ENCODE data around the gene HEBP2.
A peak's percentile ranks its signal among the peaks of the same experiment; 100 is the strongest.
"Not testable (repeated sequence)": the region's sequence is repeated elsewhere in the genome, so short reads cannot be mapped to it uniquely, and the experiment has no call there.

The HEBP2 gene
- total RNA-seq, result 40.9 to 79.2 reads per million in 2 donors

GRCh38 chr6:138403801-138404665 lies at the start of gene HEBP2:
HEBP2 (plus strand) TSS chr6:138404223; CDS start chr6:138404496, 273 bp downstream.
- peak; percentile 91 for DNase-seq

GRCh38 chr6:138357928-138358327 lies 46.1 kb upstream of the HEBP2 start:
- DNase-seq, result no peak

- DNase-seq, result not testable (repeated sequence)
Observed at GRCh38 chr6:138368684-138369083, 35.3 kb upstream of the HEBP2 start.

DNA sequence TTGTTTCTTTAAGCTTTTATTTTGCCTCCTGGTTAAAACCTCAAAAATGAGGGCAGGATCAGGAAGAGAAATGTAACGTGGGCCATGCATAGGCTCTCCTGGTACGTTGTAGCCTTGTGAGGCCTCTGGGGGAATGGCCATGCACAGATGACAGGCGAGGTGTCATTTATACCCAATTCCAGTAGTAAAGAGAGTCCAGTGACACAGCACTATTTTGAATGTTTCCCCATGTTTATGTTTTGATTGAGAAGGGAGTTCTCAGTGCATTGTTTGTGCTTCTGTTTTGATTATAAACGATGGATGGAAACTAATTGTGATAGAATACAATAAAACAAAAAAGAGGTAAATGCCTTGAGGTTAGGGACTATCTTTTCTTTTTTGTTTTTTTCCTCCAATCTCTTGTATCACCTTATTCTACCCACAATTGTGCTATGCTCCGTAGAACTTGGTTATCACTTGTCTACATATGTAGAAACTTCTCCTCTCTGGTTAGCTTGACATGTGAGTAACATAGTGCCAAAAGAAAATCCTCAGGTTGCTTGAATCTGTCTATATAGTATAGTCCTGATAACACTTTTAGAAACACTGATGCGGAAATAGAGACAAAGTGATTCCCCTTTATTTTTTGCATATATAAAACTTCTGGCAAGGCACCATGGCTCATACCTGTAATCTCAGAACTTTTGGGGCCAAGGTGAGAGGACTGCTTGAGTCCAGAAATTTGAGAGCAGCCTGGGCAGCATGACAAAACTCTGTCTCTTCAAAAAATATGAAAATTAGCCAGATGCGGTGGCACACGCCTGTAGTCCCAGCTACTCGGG lies 33.2 kb upstream of the HEBP2 start:
- no peak for DNase-seq

DNA sequence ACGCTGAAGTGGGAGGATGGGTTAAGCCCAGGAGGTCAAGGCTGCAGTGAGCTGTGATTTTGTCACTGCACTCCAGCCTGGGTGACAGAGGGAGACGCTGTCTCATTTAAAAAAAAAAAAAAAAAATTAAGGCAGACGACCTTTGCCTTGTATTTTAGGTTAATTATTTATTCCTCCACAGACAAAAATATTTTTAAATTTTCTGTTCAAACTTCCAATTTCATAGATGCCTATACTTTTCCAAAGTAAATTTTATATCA lies 32.6 kb upstream of the HEBP2 start:
- no peak for DNase-seq

DNA sequence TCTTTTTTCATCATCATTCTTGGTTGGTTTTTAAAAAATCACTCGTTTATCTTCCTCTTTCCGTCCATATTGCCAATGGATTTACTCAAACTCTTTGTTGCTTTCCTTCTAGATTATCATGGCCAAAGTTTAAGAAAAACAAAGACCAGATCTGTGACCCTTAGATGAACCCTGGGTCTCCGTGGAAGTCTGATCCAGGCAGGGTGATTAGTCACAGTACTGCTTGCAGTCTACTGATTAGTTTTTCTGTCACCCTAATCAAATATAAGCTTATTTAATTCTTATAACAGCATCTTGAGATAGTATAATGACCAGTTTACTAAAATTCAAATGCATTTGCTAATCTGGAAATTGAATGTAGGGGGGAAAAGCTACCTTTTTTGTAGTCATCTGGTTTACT lies 32.3 kb upstream of the HEBP2 start:
- no peak for DNase-seq

- no peak for DNase-seq
Observed at GRCh38 chr6:138372711-138373463, 31.1 kb upstream of the HEBP2 start.

DNA sequence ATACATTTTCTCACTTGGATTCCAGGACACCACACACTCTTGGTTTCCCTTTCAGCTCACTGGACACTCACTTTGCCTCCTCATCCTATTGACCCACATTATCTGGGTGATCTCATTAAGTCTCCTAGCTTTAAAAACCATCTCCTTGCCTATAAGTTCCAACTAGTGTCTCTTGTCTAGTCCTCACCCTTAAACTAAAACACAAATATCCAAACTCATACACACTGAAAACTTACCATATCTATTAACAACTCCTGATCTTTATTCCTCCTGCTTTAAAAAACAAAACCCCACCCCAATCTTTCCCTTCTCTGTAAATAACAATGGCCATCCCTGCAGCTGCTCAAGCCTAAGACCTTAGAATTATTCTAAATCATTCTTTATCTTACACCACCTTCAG lies 29.8 kb upstream of the HEBP2 start:
- DNase-seq, result no peak

- no peak for DNase-seq
Observed at GRCh38 chr6:138374815-138375214, 29.2 kb upstream of the HEBP2 start.

DNA sequence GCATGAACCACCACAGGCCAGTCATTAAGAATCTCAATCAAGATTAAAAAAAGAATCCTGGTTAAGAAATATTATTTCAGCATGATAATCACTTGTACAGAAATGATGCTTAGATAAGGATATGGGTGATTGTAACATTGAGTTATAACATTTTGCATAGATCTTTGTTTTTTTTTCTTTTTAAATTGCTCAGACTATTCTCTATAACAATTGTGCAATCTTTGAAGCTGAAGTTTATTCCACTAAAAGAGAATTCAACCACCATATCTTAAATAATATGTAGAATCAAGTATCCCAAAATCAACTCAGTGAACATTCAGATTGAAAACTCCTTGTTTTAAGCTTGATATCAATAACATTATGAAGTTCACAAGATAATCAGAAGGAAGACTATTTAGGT lies 27.0 kb upstream of the HEBP2 start:
- DNase-seq, result no peak

DNA sequence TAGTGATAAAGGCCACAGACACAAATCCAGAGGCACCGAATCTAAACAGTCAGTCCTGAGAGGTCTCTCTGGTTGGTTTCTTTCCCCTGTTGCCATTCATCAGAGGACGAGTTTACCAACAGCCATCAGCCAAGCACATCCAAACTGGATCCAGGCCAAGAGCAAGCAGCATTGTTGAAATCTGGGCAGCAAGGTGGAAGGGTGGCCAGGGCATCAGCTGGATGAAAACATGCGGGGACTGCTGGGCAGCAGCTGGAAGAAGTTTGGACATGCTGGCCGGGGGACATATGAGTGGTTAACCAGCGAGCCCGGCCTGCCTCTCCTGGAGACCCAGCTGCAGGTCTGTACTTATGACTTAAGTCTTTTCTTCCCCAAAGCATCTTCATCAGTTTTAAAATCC lies 26.2 kb upstream of the HEBP2 start, which contains the start of gene SMIM28:
TSS of gene SMIM28 (plus strand) at position 62 of the 400 bp plus-strand sequence. CDS start at position 230, 168 bp downstream.
- no peak for DNase-seq

DNA sequence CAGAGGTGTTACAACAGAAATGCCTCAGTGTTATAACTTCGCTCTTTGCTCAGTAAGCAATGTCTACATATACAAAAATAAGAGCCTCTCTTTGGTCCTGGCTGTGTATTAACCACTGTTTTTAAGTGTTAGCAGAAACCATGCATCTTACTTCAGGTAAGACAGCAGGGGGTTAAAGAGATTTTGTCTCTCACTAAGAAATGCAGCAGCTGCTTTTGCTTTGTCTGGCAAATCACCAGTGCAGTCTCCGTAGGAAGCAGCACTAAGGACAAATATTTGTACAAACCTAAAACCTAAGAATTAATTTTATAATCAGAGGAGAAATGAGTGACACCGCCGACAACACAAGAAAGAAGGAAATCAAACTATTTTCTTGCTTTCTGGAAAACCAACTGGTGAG lies 25.6 kb upstream of the HEBP2 start:
- no peak for DNase-seq

- no peak for DNase-seq
Observed at GRCh38 chr6:138382498-138383265, 21.3 kb upstream of the HEBP2 start.

GRCh38 chr6:138383776-138384175 lies 20.2 kb upstream of the HEBP2 start:
- DNase-seq, result no peak

- DNase-seq, result no peak
Observed at GRCh38 chr6:138386897-138387296, 17.1 kb upstream of the HEBP2 start.

- DNase-seq, result no peak
Observed at GRCh38 chr6:138387577-138388368, 16.2 kb upstream of the HEBP2 start.

- no peak for DNase-seq
Observed at GRCh38 chr6:138389551-138389950, 14.5 kb upstream of the HEBP2 start.

DNA sequence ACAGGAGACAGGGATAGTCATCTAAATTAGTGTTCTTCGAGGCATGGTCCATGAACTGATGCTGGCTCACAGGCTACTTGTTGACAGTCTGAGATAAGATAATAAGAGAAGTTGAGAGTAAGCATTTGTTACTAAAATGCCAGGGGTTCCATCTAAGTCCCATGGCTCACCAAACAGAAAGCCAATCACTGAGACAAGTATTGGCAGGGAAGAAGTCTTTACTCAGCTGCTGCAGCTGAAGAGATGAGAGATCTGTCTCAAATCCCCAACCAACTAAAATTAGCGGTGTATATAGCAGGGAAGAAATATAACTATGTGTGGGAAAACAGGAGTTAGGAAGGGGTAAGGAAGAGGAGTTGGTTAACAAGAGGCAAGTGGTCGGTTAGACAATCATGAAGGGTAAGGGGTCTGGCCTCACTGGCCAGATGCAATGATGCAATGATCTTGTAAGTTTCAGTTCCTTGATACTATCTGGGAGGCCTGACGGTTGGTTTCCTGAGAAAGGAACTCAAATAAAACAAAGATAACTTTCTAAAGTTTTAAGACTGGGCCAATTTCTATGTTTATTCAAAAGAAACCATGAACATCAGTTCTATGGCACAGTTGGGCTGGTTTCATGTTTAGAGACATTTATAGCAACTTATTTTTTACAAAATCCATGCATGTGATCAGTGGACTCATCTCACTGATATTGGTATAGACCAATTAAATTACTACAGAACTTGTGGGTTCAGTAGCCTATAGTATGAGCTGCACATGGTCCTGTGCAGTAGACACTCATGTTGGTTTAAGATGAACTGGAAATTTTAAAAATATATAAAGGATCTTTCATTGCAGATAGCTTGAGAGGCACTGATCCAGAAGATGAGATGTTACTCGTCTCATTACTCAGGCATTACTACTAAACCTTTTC lies 9.9 kb upstream of the HEBP2 start:
- DNase-seq, result no peak

DNA sequence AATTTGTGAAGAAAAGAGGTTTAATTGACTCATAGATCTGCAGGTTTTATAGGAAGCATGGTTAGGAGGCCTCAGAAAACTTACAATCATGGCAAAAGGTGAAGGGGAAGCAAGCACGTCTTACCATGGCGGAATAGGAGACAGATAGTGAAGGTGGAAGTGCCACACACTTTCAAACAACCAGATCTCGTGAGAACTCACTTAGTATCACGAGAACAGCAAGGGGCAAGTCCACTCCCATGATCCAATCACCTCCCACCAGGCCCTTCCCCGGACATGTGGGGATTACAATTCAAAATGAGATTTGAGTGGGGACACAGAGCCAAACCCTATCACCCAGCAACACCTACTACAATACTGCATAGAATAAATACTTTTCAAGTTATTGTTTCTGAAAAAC lies 7.3 kb upstream of the HEBP2 start:
- DNase-seq, result no peak
